ENCODE data around the gene SLC51B. TPM values are rescaled to one million over a fixed set of nuclear protein-coding genes. Genes with fewer than 3 reads are reported as not detected.

Gene SLC51B
- total and polyA plus RNA-seq, 10 of the 15 experiments (the other 5 are each of a cell fraction or from before 2014, with no cell fraction given), result 0.05 to 0.17 (median 0.13) TPM; not detected in 7

- TF ChIP-seq SMAD1 (IDR thresholded peaks at IDR 0.05; ENCODE audit: low read depth, partially characterized antibody), result no peak
- no peak for TF ChIP-seq ZNF622 (IDR thresholded peaks at IDR 0.05)
- no peak for TF ChIP-seq POU2F2 (IDR thresholded peaks at IDR 0.05; ENCODE audit: borderline replicate concordance, low read depth, low read length)
- TF ChIP-seq SREBF1 (IDR thresholded peaks at IDR 0.05; ENCODE audit: low read length), result no peak
- TF ChIP-seq SIN3A (IDR thresholded peaks at IDR 0.05; ENCODE audit: low read depth, low read length), result no peak
- no peak for TF ChIP-seq ZNF687 (IDR thresholded peaks at IDR 0.05)
- TF ChIP-seq CEBPB (IDR thresholded peaks at IDR 0.05; ENCODE audit: borderline replicate concordance in 1 of 2, low read depth in 2 of 2, low read length in 2 of 2), result no peak
- no peak for TF ChIP-seq PAX8 (IDR thresholded peaks at IDR 0.05)
- no peak for TF ChIP-seq ESRRA (IDR thresholded peaks at IDR 0.05; ENCODE audit: low read length)
- no peak for TF ChIP-seq BRCA1 (IDR thresholded peaks at IDR 0.05; ENCODE audit: low read depth, low read length)
- TF ChIP-seq GATAD2B (conservative IDR thresholded peaks at IDR 0.05; ENCODE audit: low read depth), result no peak
- TF ChIP-seq CREM (IDR thresholded peaks at IDR 0.05; ENCODE audit: low read depth), result no peak
- TF ChIP-seq FOXM1 (IDR thresholded peaks at IDR 0.05; ENCODE audit: low read depth, low read length), result no peak
- no peak for TF ChIP-seq TAF1 (IDR thresholded peaks at IDR 0.05; ENCODE audit: borderline replicate concordance, low read depth, low read length)
- no peak for TF ChIP-seq IKZF2 (IDR thresholded peaks at IDR 0.05)
- no peak for TF ChIP-seq ELK1 (IDR thresholded peaks at IDR 0.05; ENCODE audit: low read depth, low read length)
- TF ChIP-seq NR2C1 (IDR thresholded peaks at IDR 0.05), result no peak
- no peak for TF ChIP-seq RBBP5 (conservative IDR thresholded peaks at IDR 0.05)
- TF ChIP-seq NKRF (conservative IDR thresholded peaks at IDR 0.05), result no peak
- no peak for TF ChIP-seq NFIC (IDR thresholded peaks at IDR 0.05; ENCODE audit: low read depth, low read length)
- TF ChIP-seq E4F1 (IDR thresholded peaks at IDR 0.05; ENCODE audit: borderline replicate concordance, partially characterized antibody), result no peak
- TF ChIP-seq ATF3 (IDR thresholded peaks at IDR 0.05; ENCODE audit: borderline replicate concordance, extremely low read depth, low read depth, low read length), result peak; percentile 57; the same call in 1 of the 2 replicates
Measured at GRCh38 chr15:65033659-65034269, 11.4 kb upstream of the SLC51B start (continued).
